Measurements from ENCODE around the gene ABCC12.

- TF ChIP-seq CTCF (IDR thresholded peaks at IDR 0.05) (no peak), EP300 (IDR thresholded peaks at IDR 0.05) (no peak), POLR2A (IDR thresholded peaks at IDR 0.05) (no peak), POLR2AphosphoS5 (IDR thresholded peaks at IDR 0.05) (no peak)
These were observed 43.2 kb downstream of the ABCC12 start for GRCh38 chr16:48112600-48112999.
